Central memory CD8-positive, alpha-beta T cell (primary cell): ENCODE data around the gene ENOPH1.
"Not testable (repeated sequence)": the region's sequence is repeated elsewhere in the genome, so short reads cannot be mapped to it uniquely, and the experiment has no call there.

Experiments
- ATAC-seq: fragments of 150-1000 bp; cut with Tn5 transposase; replicated peaks from 2 replicates; pipeline ENCODE4 v1.10.0; 2022; ENCODE audit warnings: mild to moderate bottlenecking, moderate FRiP score, moderate number of reproducible peaks; ENCODE audit not compliant: poor library complexity, severe bottlenecking; ENCODE audit errors: extremely low read depth
- DNase-seq, 2 donors: peaks; one replicate each; pipeline ENCODE4 v3.0.0; 2021; ENCODE audit warnings: low spot score in 2 of 2
- H3K27ac Mint-ChIP-seq: one replicate; pipeline ENCODE4 v1.8.0; 2022; ENCODE audit warnings: low read depth, mild to moderate bottlenecking, moderate library complexity, mixed read lengths
- H3K27me3 Mint-ChIP-seq: one replicate; pipeline ENCODE4 v1.8.0; 2022; ENCODE audit warnings: mixed read lengths
- H3K36me3 Mint-ChIP-seq: one replicate; pipeline ENCODE4 v1.8.0; 2022; ENCODE audit warnings: mild to moderate bottlenecking, moderate library complexity, mixed read lengths; ENCODE audit not compliant: insufficient read depth
- H3K4me1 Mint-ChIP-seq: one replicate; pipeline ENCODE4 v1.8.0; 2022; ENCODE audit warnings: mixed read lengths
- H3K4me3 Mint-ChIP-seq: one replicate; pipeline ENCODE4 v1.8.0; 2022; ENCODE audit warnings: mild to moderate bottlenecking, moderate library complexity, mixed read lengths
- H3K9me3 Mint-ChIP-seq: one replicate; pipeline ENCODE4 v1.8.0; 2022; ENCODE audit warnings: mixed read lengths

ENOPH1 gene

DNA sequence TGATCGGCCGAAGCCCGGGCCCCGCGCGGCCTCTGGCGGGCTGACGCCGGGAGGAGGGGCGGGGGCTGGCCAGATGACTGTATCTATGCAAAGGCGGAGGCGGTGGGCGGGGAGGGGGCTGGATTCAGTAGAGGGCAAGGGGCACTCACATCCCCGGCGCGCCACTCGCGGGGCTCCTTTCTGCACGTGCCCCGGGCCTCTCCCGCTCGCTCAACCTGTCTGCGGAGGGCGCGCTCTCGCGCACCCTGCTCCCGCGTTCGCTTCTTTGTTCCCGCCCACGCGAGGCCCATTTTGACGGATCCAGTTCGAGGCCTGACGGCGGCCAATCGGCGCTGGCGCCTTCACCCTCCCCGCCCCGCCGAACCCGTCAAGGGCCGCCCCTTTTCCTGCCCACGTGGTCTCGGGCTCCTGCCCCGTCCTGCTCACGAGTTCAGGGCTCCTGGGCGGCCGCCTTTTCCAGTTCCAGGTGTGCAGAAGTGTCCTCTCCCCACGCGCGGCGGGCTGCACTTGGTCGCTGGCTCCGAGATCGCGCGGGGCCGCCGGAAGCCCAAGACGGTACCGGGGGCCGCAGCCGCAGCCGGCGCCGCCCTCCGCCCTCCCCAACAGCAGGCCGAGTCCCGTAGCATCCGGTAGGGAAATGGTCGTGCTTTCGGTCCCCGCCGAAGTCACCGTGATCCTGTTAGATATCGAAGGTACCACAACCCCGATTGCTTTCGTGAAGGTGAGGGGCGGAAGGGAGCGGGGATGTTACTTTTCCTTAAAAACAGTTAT lies at the start of gene ENOPH1, which contains the start of gene HNRNPDL:
Gene ENOPH1 (plus strand): TSS at position 398 of the 771 bp plus-strand sequence. CDS start 240 bp downstream, at position 638.
Gene HNRNPDL (minus strand): TSS at position 270 of the 771 bp plus-strand sequence. CDS start 772 bp downstream, outside the sequence.
- H3K9me3 Mint-ChIP-seq, result no peaks in the 10 kb centered on the region
- no peaks in the 10 kb centered on the region for H3K27me3 Mint-ChIP-seq
- DNase-seq (peak; percentile 91 to 92), ATAC-seq (peak; percentile 61)
- H3K4me1 Mint-ChIP-seq, result peaks cover 50% of the 10 kb centered on the region
- peaks cover 62% of the 10 kb centered on the region for H3K36me3 Mint-ChIP-seq
- peak within 1 kb of the TSS; percentile 99 for H3K4me3 Mint-ChIP-seq
- peak within 1 kb of the TSS; percentile 99 for H3K27ac Mint-ChIP-seq

DNA sequence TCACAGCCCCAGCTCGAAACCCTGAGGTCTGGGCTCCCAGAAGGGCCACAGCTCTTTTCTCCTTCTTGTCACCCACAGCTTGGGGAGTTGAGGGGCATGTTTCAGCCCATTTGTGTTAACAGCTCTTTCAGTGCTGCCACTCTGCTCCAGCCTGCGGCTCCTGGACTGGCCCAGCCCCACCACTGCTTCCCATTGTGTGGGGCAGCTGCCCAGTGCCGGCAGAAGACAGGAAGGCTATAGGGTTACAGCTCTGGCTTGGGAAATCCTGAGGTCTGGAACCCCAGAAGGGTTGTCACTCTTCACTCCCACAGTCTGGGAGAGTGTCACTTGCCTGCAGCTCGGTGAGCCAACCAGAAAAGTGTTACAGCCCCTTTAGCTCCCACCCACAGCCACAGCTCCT lies 49.6 kb upstream of the ENOPH1 start:
- Mint-ChIP-seq H3K36me3 (peaks cover 2% of the 10 kb centered on the region), H3K4me3 (no peak overlapping the region), H3K27me3 (no peaks in the 10 kb centered on the region), H3K27ac (no peak overlapping the region), H3K9me3 (no peaks in the 10 kb centered on the region), H3K4me1 (peaks cover 22% of the 10 kb centered on the region)
- DNase-seq (no peak), ATAC-seq (no peak)

DNA sequence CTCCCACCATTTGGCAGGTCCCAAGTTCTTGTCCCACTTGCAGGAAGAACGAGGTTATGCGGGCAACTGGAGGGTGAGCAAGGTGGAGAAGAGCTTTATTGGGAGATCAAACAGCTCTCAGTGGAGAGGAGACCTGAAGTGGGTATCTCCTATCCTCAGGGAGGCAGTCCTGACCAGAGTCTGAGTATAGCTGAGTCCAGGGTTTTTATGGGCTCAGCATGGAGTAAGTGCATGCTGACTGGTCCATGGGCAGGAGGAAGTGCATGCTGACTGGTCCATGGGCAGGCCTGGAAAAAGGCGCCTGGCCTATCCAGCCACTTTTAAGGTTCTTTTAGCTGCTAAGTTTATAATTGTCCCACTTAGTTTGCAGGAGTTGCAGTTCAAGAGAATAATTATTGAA lies 49.2 kb upstream of the ENOPH1 start:
- Mint-ChIP-seq H3K36me3 (peaks cover 2% of the 10 kb centered on the region), H3K27me3 (no peaks in the 10 kb centered on the region), H3K4me3 (no peak overlapping the region), H3K4me1 (peaks cover 18% of the 10 kb centered on the region), H3K27ac (no peak overlapping the region), H3K9me3 (no peaks in the 10 kb centered on the region)
- DNase-seq, result no peak
- no peak for ATAC-seq

DNA sequence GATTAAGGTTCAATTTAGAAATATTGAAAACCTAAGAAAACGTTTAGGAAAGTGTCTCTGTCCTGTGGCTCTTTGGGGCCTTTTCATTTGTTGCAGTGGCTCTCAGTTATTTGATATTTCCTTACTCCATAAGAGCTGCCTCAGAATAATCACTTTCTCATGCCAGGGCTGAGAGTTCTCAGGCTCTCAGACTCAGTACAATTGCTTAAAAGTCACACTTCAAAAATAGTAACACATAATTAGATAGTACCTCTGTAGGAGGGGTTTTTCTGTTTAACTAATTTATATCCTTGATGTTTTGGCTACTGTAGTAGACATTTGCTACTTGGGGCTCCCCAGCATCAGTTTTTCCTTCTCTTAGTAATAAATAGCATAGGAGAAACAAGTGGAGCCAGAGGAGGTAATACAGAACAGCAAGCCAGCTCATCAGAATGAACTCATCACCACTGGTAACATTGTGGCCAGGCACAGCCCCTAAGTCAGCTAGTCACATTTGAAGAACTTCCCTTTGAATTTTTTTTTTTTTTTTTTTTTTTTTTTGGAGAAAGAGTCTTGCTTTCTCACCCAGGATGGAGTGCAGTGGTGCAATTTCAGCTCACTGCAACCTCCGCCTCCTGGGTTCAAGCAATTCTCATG lies 48.6 kb upstream of the ENOPH1 start:
- Mint-ChIP-seq H3K27me3 (no peaks in the 10 kb centered on the region), H3K4me1 (peaks cover 13% of the 10 kb centered on the region), H3K4me3 (no peak overlapping the region), H3K27ac (no peak overlapping the region), H3K9me3 (no peaks in the 10 kb centered on the region), H3K36me3 (peaks cover 2% of the 10 kb centered on the region)
- no peak for DNase-seq
- no peak for ATAC-seq

GRCh38 chr4:82382751-82383150 lies 47.6 kb upstream of the ENOPH1 start:
- Mint-ChIP-seq H3K4me1 (peaks cover 10% of the 10 kb centered on the region), H3K4me3 (no peak overlapping the region), H3K27ac (no peak overlapping the region), H3K27me3 (no peaks in the 10 kb centered on the region), H3K36me3 (peaks cover 2% of the 10 kb centered on the region), H3K9me3 (no peaks in the 10 kb centered on the region)
- no peak for DNase-seq
- ATAC-seq, result no peak

DNA sequence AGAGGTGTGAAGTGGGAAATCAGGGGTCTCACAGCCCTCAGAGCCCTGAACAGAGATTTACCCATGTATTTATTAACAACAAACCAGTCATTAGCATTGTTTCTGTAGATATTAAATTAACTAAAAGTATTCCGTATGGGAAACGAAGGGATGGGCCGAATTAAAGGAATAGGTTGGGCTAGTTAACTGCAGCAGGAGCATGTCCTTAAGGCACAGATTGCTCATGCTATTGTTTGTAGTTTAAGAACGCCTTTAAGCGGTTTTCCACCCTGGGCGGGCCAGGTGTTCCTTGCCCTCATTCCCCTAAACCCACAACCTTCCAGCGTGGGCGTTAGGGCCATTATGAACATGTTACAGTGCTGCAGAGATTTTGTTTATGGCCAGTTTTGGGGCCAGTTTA lies 44.1 kb upstream of the ENOPH1 start:
- DNase-seq, H3K9me3 Mint-ChIP-seq, ATAC-seq, H3K27me3 Mint-ChIP-seq, H3K36me3 Mint-ChIP-seq, H3K4me1 Mint-ChIP-seq, H3K4me3 Mint-ChIP-seq, H3K27ac Mint-ChIP-seq: not testable (repeated sequence)

GRCh38 chr4:82388405-82388804 lies 42.0 kb upstream of the ENOPH1 start:
- Mint-ChIP-seq H3K27ac (no peak overlapping the region), H3K4me3 (no peak overlapping the region), H3K4me1 (no peaks in the 10 kb centered on the region), H3K9me3 (no peaks in the 10 kb centered on the region), H3K27me3 (no peaks in the 10 kb centered on the region), H3K36me3 (no peaks in the 10 kb centered on the region)
- ATAC-seq (no peak), DNase-seq (no peak)

DNA sequence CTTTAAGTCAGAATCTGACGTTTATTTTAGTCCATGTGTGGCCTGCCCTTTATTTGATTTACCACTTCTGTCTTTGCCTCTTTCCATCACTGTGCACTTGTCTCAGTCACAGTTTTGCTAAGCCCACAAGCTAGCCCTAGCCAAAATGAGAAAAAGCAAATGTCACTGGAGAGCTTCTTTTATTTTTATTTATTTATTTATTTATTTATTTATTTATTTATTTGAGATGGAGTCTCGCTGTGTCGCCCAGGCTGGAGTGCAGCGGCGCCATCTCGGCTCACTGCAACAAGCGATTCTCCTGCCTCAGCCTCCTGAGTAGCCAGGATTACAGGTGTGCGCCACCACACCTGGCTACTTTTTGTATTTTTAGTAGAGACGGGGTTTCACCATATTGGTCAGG lies 40.3 kb upstream of the ENOPH1 start:
- H3K27me3 Mint-ChIP-seq, H3K9me3 Mint-ChIP-seq, ATAC-seq, DNase-seq, H3K36me3 Mint-ChIP-seq, H3K4me3 Mint-ChIP-seq, H3K4me1 Mint-ChIP-seq, H3K27ac Mint-ChIP-seq: not testable (repeated sequence)

GRCh38 chr4:82394896-82395295 lies 35.5 kb upstream of the ENOPH1 start:
- DNase-seq (no peak), ATAC-seq (no peak)
- Mint-ChIP-seq H3K27ac (no peak overlapping the region), H3K27me3 (peaks cover 11% of the 10 kb centered on the region), H3K36me3 (peaks cover 2% of the 10 kb centered on the region), H3K9me3 (no peaks in the 10 kb centered on the region), H3K4me1 (no peaks in the 10 kb centered on the region), H3K4me3 (no peak overlapping the region)

GRCh38 chr4:82397527-82397926 lies 32.9 kb upstream of the ENOPH1 start:
- H3K36me3 Mint-ChIP-seq, result peaks cover 2% of the 10 kb centered on the region
- no peak overlapping the region for H3K27ac Mint-ChIP-seq
- ATAC-seq (no peak), DNase-seq (no peak)
- H3K27me3 Mint-ChIP-seq, result peaks cover 26% of the 10 kb centered on the region
- no peak overlapping the region for H3K4me3 Mint-ChIP-seq
- no peaks in the 10 kb centered on the region for H3K4me1 Mint-ChIP-seq
- no peaks in the 10 kb centered on the region for H3K9me3 Mint-ChIP-seq

GRCh38 chr4:82398263-82398662 lies 32.1 kb upstream of the ENOPH1 start:
- no peak overlapping the region for H3K27ac Mint-ChIP-seq
- H3K36me3 Mint-ChIP-seq, result peaks cover 2% of the 10 kb centered on the region
- DNase-seq (no peak), ATAC-seq (no peak)
- no peak overlapping the region for H3K4me3 Mint-ChIP-seq
- no peaks in the 10 kb centered on the region for H3K9me3 Mint-ChIP-seq
- H3K27me3 Mint-ChIP-seq, result peaks cover 33% of the 10 kb centered on the region
- H3K4me1 Mint-ChIP-seq, result no peaks in the 10 kb centered on the region

DNA sequence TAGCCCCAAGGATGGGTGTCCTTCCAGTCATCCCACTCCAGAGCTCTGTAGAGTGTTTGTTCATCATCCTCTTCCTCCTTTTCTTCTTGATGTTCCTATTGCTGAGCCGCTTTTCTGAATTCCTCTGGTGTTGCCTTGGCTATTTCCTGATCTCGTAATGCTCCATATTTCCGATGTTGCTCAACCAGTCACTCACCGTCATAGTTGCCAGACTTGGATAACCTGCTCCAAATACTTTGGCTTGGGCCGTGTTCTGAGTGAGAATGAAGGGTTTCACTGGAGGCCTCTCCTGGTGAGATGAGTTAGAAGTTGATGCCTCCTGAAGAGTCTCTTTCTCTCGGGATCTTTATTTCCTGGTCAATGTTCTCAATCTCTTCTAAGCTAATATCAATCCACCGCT lies 28.8 kb upstream of the ENOPH1 start:
- Mint-ChIP-seq H3K36me3 (peaks cover 2% of the 10 kb centered on the region), H3K27ac (no peak overlapping the region), H3K9me3 (no peaks in the 10 kb centered on the region), H3K4me1 (no peaks in the 10 kb centered on the region), H3K27me3 (peaks cover 35% of the 10 kb centered on the region), H3K4me3 (no peak overlapping the region)
- ATAC-seq (no peak), DNase-seq (no peak)

DNA sequence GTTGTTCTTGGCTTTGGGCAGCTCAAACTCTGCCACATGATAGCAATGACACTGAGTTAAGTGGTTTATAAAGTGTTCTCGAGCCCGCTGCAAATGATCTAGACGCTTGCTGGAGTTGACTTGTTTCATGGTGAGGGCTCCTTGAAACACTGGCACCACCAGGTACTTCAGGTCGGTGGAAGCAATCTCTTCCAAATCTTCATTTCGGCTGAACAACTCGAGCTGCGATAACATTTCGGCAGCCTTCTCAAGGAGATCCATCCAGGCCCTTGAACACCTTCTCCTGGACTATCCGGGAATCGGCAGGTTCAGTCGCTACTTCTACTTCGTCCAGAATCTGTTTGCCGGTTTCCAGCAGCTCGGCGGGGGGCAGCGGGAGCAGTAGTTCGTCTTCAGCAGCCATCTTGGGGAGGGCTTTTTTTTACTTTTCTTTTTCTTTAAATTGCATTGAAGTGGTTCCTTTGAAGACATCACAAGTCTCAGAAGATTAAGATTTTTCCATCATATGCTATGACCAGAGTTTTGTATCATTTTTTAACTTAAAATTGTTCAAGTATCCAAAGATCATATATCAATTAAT lies 28.1 kb upstream of the ENOPH1 start:
- no peaks in the 10 kb centered on the region for H3K9me3 Mint-ChIP-seq
- ATAC-seq, result no peak
- no peak overlapping the region for H3K4me3 Mint-ChIP-seq
- H3K36me3 Mint-ChIP-seq, result peaks cover 2% of the 10 kb centered on the region
- no peaks in the 10 kb centered on the region for H3K4me1 Mint-ChIP-seq
- no peak overlapping the region for H3K27ac Mint-ChIP-seq
- peaks cover 35% of the 10 kb centered on the region for H3K27me3 Mint-ChIP-seq
- DNase-seq, result no peak
